ENCODE results near the gene RPUSD4.

RPUSD4 gene

DNA sequence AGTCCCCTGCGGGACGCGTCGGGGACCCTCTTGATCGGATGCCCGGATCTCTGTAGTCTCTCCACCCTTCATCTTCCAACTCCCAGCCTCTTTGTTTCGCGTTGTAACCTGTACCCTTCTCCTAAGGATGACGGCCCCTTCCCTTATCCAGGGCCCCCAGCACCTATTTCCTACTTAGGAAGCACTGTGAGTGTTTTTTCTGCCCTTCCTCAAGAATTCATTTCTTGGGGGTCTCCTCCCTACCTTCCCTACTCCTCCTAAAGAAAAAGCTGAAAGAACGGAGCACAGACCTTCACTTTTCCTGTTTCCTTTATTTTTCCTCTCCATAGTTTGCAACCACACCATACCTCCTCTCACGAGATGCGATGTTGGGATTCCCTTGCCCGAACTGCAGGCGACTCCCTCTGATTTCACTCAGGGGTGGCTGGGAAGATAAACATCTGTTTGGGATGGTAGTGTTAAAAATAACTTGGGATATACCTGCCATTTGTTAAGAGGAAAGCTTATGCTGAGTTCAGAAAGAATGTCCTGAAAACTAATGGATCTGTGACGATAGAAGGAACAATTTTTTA lies 725 bp upstream of the RPUSD4 start:
- no peak for DNase-seq (ENCODE audit: low spot score)

DNA sequence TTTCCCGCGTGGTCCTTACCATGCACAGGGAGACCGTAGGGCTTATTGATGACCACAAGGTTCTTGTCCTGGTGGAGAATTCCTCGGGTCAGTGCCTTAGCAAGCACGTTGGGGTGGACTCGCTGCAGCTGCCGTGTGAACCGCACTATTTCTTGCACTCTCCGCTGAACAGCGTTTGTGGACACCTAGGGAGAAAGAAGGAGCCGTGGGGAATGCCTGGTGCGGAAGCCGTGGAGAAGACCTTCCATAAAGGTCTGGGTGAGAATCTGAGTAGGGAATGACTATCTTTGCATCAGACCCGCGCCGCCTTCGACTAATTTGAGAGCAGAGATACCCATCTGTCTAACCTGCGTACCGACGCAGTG lies 597 bp downstream of the RPUSD4 start:
- DNase-seq (ENCODE audit: low spot score) = no peak

GRCh38 chr11:126207896-126208295 lies 3.6 kb downstream of the RPUSD4 start:
- DNase-seq (ENCODE audit: low spot score) = no peak

DNA sequence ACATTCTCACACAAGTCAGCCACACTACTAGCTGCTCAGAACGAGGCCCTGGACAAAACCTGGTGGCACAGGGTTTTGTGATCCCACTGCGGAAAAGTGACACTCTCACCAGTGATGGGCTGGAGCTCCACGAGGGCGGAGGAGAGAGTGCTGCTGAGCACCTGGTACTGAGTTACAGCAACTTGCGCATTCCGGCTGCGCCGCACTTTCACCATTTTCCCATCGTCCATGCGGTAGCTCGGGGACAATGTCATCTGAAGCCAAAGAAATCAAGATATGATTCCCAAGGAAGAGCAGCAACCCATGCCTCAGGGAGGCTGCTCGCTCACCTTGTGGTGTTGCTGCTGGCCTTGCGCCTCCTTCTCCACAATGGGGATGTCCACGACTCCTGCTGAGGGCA lies 6.1 kb downstream of the RPUSD4 start:
- DNase-seq (ENCODE audit: low spot score) = no peak

DNA sequence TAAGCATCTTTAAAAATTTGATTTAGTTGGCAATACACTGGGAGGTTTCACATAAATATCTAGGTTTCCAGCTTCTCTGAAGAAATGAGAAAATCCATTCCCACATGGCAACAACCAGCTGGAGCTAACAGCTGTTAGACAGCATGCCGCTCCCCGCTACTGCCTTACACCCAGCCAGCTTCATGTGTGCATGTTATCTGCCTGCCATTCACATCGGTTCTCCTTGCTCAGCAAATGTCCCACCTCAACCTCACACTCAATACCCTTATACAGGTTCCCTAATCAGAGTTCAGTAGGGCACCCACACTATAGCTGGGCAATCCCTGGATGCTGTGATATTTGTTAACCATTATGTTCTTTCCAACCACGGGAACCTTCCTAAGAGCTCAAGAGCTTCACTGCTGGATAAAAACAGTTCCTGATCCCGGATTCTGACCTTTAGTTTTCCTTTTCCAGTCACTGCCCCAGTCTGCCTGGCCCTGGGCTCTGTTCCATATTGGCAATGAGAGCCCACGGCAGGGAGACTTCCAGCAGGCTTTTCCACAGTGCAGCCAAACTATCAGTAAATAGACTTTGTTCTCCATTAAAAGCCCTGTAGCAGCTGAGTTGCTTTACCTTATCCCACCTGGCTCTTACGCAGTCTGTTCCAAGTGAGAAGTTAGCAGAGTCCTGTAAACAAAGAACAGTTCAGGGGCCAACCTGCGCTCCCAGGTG lies 8.6 kb downstream of the RPUSD4 start:
- no peak for DNase-seq (ENCODE audit: low spot score)

DNA sequence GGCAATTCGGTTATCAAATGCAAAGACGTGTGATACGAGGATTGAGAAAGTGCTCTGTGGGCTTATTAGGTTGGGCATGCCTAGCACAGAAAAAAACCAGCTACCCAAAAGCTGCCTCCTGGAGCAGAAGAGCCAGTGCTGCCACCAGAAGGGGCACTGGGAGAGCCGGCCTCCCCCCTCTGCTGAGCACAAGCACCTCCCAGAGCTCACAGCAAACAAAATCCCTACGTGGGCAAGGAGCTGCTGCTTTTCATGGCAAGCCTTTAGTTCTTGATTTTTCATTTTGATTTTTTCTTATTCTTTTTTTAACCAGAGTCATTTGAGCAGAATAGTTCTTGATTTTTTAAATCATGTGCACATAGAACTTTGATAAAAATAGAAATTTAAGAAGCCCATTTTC lies 12.8 kb downstream of the RPUSD4 start:
- DNase-seq (ENCODE audit: low spot score) = no peak

GRCh38 chr11:126197277-126197939 lies 14.0 kb downstream of the RPUSD4 start:
- DNase-seq (ENCODE audit: low spot score) = peak; percentile 30

GRCh38 chr11:126195119-126195518 lies 16.3 kb downstream of the RPUSD4 start:
- no peak for DNase-seq (ENCODE audit: low spot score)

DNA sequence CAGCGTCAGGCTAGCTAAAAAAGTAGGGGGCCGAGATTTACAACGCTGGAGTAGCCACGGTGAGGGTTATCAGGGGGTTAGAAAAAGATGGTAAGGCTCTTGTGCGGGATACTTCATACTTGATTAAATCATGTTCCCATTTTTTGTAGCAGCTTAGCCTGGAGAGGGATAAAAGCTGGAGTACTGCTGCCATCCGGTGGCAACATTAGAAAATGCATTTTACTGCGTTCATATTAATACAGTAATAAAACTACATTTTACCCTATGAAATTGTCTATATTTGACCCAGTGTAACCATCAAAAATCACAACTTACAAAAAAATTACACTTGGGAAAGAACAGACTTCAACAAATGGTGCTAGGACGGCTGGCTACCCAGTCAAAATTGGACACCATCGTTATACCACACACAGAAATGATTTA lies 17.3 kb downstream of the RPUSD4 start:
- DNase-seq (ENCODE audit: low spot score) = peak; percentile 48

DNA sequence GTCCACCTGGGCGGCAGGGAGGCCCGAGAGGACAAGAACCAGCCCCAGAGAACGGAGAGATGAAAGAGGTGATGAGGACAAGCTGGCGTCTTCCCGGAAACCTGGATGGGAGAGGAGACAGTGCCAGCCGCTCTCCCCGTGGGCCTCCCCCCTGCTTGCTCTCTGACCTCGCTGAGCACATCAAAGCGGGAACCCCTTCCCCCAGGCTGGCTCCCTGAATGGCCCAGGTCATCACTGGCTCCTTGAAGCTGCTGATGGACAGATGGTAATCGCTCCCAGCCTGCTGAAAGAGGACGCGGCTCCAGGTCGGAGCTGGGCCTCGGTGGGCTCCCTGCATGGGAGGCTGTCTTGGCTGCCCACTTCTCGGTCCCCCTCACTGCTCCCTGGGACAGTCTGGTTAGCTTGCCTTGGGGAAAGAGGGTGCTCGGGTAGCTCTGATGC lies 18.4 kb downstream of the RPUSD4 start:
- no peak for DNase-seq (ENCODE audit: low spot score)

DNA sequence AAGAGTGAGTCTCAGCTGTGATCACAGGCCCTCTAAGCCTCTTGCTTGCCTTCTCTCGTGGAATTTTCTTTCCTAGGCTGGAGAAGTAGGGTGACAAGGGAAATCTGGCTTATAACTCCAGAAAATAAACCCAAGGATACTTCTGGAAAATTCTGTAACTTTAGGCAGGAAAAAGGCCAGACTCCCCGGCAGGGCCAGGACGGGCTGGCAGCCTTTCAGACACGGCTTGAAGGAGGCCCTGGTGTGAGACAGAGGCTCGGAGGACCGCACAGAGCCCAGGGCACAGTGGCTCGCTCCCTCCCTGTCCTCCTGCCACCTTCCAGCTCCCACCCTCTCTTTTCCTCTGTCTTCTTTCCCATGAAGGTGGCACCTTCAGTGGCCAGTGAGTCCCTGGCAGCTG lies 19.1 kb downstream of the RPUSD4 start:
- no peak for DNase-seq (ENCODE audit: low spot score)

DNA sequence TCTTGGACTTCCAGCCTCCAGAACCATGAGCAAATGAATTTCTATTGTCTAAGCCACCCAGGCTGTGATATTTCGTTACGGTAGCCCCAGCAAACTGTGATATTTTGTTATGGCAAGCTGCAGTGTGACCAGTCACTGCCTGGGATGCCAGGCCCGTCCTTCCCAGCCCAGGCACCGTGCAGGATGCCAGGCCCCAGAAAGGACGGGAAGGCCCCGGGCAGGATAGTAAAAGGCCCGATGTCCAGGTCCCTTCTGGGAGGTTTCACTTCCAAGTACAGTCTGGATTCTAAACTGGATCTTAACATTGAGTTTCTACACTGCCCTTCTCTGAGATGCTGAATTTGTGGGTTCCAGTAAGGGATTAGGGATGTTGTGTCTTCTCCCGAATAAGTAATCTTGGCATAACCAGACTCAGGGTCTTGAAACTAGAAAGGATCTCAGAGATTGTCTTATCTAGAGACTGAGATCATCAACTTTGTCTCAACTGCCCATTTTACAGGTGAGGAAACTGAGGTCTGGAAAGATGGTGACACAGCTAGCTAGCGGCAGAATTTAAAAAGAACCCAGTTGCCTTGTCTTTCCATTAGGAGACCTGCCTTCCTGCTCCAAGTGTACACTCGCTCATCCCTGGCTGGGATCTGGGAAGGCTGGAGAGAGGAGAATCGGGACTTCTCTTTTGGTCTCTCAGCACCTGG lies 19.9 kb downstream of the RPUSD4 start:
- DNase-seq (ENCODE audit: low spot score) = no peak

GRCh38 chr11:126190792-126191191 lies 20.7 kb downstream of the RPUSD4 start:
- no peak for DNase-seq (ENCODE audit: low spot score)

DNA sequence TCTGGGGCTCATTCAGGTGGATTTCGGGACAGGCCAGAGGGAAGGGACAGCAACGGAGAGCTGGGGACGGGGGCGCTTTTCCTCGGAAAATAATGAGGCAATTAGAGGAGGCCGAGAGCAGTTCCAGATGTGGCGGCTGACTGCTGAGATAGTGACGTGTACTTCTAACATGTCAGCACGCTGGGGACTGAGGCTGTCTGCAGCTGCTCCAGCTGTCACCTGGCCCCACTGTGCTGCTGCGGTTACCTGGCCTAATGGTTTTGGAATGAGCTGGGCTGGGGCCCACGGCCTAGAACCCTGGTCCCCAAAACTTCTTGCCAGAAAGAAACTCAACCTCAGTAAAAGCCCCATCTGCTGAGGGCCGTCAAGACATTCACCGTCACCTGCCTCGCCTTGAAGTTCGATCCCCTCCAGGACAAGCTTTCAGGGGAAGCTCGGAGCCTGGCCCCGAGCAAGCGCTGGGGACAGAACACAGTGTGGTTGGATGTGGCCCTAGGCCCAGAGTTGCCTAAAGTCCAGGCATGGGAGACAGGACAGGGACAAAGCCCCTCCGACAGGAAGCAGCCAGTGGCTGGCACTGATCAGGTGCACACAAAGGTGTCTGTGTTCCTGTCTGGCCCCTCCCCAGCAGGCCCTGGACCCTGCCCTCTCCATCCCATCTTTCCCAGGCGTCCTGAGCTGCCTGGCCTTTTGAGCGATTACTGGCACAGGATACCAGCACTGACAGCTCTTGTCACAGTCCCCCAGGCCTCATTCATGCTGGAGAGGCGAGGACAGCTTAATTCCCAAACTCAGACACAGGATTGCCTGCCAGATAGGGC lies 22.1 kb downstream of the RPUSD4 start:
- DNase-seq (ENCODE audit: low spot score) = no peak

DNA sequence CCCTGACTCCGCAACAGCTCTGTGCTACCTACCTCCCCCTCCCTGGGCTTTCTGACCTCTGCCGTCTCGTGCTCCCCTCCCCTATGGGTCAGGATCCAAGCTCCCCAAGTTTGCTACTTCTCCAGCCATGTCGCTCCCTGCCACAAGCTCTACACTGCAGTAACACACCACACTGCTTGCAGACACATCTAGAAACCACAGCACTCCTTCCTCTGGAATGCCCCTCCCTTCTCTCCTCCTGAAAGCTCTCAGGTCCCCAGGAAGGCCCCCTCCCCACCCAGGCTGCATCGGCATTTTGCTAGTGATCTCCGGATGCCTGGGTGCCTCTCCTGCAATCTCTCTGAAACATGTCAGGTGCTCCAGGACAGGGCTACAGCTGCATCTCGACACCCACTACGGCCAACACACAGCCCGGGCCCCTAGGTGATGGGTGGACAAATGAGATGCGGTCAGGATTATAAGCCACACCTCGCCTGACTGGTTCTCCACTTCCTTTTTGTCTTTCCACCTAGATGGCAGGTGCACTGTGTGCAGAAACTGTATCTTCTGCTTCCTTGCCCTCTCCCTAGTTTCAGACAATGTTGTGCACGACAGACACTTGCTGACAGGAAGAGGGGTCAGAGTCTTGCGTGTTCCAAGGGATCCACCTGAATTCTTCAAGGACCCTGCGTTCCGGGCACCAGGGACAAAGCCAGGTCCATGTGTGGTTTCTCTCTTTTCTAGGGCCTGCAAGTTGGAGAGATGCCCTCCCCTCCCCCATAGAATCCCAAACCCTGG lies 22.9 kb downstream of the RPUSD4 start:
- DNase-seq (ENCODE audit: low spot score) = no peak

DNA sequence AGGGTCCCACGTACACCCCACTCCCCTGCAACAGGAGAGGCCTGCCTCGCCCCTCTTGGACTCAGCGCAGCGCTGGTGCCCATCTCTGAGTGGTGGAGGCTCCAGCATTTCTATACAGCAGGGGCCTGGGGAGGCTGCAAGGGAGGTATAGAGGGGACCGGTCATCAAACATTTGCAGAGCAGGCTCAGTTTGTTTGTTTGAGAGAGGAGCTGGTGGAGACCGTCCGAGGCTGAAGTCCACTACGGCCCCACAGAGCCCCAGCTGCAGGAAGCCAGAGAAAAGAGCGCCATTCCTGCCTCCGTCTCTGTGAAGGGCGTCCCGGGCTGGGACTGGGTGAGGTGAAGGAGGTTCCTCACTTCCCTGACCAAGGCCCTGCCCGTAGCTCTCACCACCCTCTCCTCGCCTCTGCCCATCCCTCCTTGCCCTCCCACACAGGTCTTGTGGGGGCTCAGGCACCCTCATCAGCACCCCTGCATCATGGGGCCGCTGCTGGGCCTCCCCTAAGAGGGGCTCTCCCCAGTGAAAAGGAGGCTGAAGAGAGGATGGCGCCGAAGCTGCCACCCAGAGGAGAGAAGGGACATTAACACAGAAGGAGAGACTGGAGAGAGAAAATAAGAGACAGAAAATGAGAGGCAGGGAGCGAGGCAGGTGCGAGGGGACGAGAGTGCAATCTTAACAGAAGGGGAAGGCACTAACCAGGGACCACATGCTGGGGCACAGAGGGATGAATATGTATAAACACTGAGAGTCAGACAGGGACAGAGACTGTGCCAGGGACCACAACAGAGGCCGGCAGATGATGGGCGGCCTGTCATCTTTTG lies 24.5 kb downstream of the RPUSD4 start:
- DNase-seq (ENCODE audit: low spot score) = no peak

DNA sequence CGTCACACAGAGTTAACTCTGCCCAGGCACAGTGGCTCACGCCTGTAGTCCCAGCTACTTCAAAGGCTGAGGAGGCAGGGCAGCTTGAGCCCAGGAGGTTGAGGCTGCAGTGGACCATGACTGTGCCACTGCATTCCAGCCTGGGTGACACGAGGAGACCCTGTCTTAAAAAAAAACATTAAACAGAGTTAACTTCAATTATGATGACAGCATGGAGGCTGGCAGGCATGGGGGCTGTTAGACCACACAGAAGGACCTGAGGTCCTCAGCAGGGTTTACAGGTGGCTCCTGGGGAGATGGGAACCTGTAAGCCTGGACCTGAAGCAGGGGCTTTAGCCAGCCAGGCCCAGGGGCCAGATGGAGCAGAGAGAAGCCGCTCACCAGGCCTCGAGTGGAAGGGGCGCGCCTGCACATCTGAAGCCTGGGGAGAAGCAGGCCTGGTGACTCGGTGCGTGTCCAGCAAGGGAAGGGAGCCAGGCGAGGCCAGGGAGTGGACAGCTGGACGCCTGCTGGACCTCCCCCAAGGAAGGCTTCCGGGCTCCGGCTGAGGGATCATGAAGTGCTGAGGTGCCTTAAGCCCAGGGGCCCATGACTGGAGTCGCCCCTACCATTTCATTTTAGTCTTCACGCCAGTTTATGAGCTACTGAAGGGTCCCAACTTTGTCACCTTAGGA lies 25.3 kb downstream of the RPUSD4 start:
- no peak for DNase-seq (ENCODE audit: low spot score)

- DNase-seq (ENCODE audit: low spot score) = no peak
Observed at GRCh38 chr11:126185259-126186024, 26.0 kb downstream of the RPUSD4 start.

All from NAMALWA (cell line).